Astrocyte (in vitro differentiated cells and primary cell): ENCODE results near the gene PGA3.

ENCODE experiments used
- CTCF ChIP-seq: IDR thresholded peaks from 2 replicates; pipeline ENCODE4 v1.5.1; 2011; ENCODE audit warnings: low read depth, mild to moderate bottlenecking, inconsistent platforms, low read length, moderate library complexity; ENCODE audit not compliant: insufficient read depth
- EZH2 ChIP-seq: IDR thresholded peaks from 2 replicates; pipeline ENCODE4 v1.6.1; 2012; ENCODE audit warnings: mild to moderate bottlenecking, low read length, inconsistent platforms; ENCODE audit not compliant: insufficient read depth

- no peak for TF ChIP-seq CTCF
- no peak for TF ChIP-seq EZH2
These were observed 45.6 kb upstream of the PGA3 start for GRCh38 chr11:61157743-61158142.
